HCT116 (cell line): ENCODE data around the gene INPP5D. TPM values are rescaled to one million over a fixed set of nuclear protein-coding genes. Genes with fewer than 3 reads are reported as not detected.

Experiments
- ATAC-seq: fragments of 200-7000 bp; cut with Tn5 transposase; 2 replicates; pipeline ENCODE4 v1.9.1; 2020; ENCODE audit warnings: mild to moderate bottlenecking, moderate library complexity
- BruUV-seq: library from RNA; stranded (reverse); fragments of 400-500 nt; replicated peaks from 2 replicates; lab custom pipeline; 2021; lab: Mats Ljungman, UMichigan
- CTCF ChIA-PET: fragments of 300-600 bp; sonication (Branson Sonifier 250); formaldehyde crosslinking; loops from one replicate; lab custom pipeline; 2021; ENCODE audit warnings: antibody characterized with exemption; lab: Charles Lee
- POLR2A ChIA-PET: fragments of 300-600, 350-600 bp; sonication (Branson Sonifier 250); formaldehyde crosslinking; loops from one replicate; lab custom pipeline; 2021; ENCODE audit warnings: antibody characterized with exemption; lab: Charles Lee
- RAD21 ChIA-PET, 2 experiments: fragments of 300-600 bp; sonication (Branson Sonifier 250); formaldehyde crosslinking; loops; one replicate each; lab custom pipeline; 2023; ENCODE audit warnings: low total read pairs in 2 of 2; ENCODE audit not compliant: uncharacterized antibody in 2 of 2, unreplicated experiment in 2 of 2, low non-redundant PET in 1 of 2; lab: Charles Lee
- DNase-seq: peaks from one replicate; pipeline ENCODE4 v3.0.0-alpha.2; 2010; ENCODE audit warnings: low read depth, low spot score
- H2AFZ ChIP-seq: fragments of 200-600 bp; shearing (Covaris generic), sonication (generic); 2 replicates; pipeline ENCODE4 v1.6.1; 2017; ENCODE audit warnings: low read depth, mixed run types, mixed read lengths, antibody characterized with exemption, low read length; ENCODE audit not compliant: poor library complexity, severe bottlenecking
- H3K27ac ChIP-seq: 2 replicates; pipeline ENCODE4 v1.5.1; 2012; ENCODE audit warnings: low read depth, low read length
- H3K27me3 ChIP-seq: fragments of 200-600 bp; sonication (generic); 2 replicates; pipeline ENCODE4 v1.6.1; 2016; ENCODE audit warnings: mixed run types, low read length, mixed read lengths; ENCODE audit not compliant: insufficient read depth
- H3K36me3 ChIP-seq, 2 experiments: fragments of 200-500 bp in 1 of 2; fragments of 200-600 bp in 1 of 2; sonication (Bioruptor generic) in 1 of 2; sonication (generic) in 1 of 2; 2 replicates each; pipeline versions ENCODE4 v1.5.1 to v1.6.1; 2014 to 2016; ENCODE audit warnings: low read length in 2 of 2, inconsistent platforms in 1 of 2, mixed read lengths in 1 of 2, mixed run types in 1 of 2; ENCODE audit not compliant: insufficient read depth in 2 of 2, control insufficient read depth in 1 of 2
- H3K4me1 ChIP-seq, 2 experiments: fragments of 200-600 bp in 1 of 2; sonication (generic) in 1 of 2; 2 replicates each; pipeline versions ENCODE4 v1.5.1 to v1.6.1; 2012 to 2017; ENCODE audit warnings: low read length in 2 of 2, inconsistent platforms in 1 of 2, mild to moderate bottlenecking in 1 of 2, mixed read lengths in 1 of 2, mixed run types in 1 of 2, moderate library complexity in 1 of 2; ENCODE audit not compliant: insufficient read depth in 2 of 2, control insufficient read depth in 1 of 2
- H3K4me2 ChIP-seq: fragments of 200-600 bp; sonication (generic); 2 replicates; pipeline ENCODE4 v1.6.1; 2017; ENCODE audit warnings: mixed run types, low read length, mixed read lengths
- H3K4me3 ChIP-seq, 2 experiments: fragments of 200-600 bp in 1 of 2; sonication (generic) in 1 of 2; replicated peaks in 1 of 2; 2 replicates each; pipeline ENCODE4 v1.5.1; 2011 to 2016; ENCODE audit warnings: low read length in 2 of 2, control low read depth in 1 of 2, low read depth in 1 of 2, mild to moderate bottlenecking in 1 of 2, mixed read lengths in 1 of 2, mixed run types in 1 of 2
- H3K79me2 ChIP-seq: fragments of 200-600 bp; sonication (generic); 2 replicates; pipeline ENCODE4 v1.6.1; 2017; ENCODE audit warnings: mild to moderate bottlenecking, mixed run types, low read length, moderate library complexity, mixed read lengths; ENCODE audit not compliant: insufficient read depth
- H3K9ac ChIP-seq: fragments of 200-600 bp; sonication (generic); 2 replicates; pipeline ENCODE4 v1.6.1; 2016; ENCODE audit warnings: low read length, mixed read lengths
- H3K9me2 ChIP-seq: fragments of 200-600 bp; sonication (generic), shearing (Covaris generic); 2 replicates; pipeline ENCODE4 v1.6.1; 2017; ENCODE audit warnings: mixed run types, mild to moderate bottlenecking, moderate library complexity; ENCODE audit not compliant: insufficient read depth
- H3K9me3 ChIP-seq, 2 experiments: fragments of 200-500 bp in 1 of 2; fragments of 200-600 bp in 1 of 2; sonication (Bioruptor generic) in 1 of 2; sonication (generic) in 1 of 2; 2 replicates each; pipeline ENCODE4 v1.6.1; 2014 to 2017; ENCODE audit warnings: low read length in 2 of 2, mixed read lengths in 2 of 2, inconsistent platforms in 1 of 2, low read depth in 1 of 2, mild to moderate bottlenecking in 1 of 2, mixed run types in 1 of 2, moderate library complexity in 1 of 2; ENCODE audit not compliant: control insufficient read depth in 1 of 2, insufficient read depth in 1 of 2
- H4K20me1 ChIP-seq: fragments of 200-600 bp; sonication (generic), shearing (Covaris generic); 2 replicates; pipeline ENCODE4 v1.6.1; 2017; ENCODE audit warnings: mixed run types, mild to moderate bottlenecking, moderate library complexity; ENCODE audit not compliant: insufficient read depth
- CBX3 ChIP-seq: IDR thresholded peaks from 2 replicates; pipeline ENCODE4 v1.6.1; 2012; ENCODE audit warnings: low read depth
- CTCF ChIP-seq, 3 experiments: fragments of 200-600 bp in 1 of 3; sonication (generic) in 1 of 3; IDR thresholded peaks in 2 of 3; conservative IDR thresholded peaks in 1 of 3; 2 replicates each; pipeline ENCODE4 v1.5.1; 2012 to 2017; ENCODE audit warnings: low read depth in 2 of 3, low read length in 2 of 3, antibody characterized with exemption in 1 of 3, borderline replicate concordance in 1 of 3, control low read depth in 1 of 3, mild to moderate bottlenecking in 1 of 3, mixed read lengths in 1 of 3, mixed run types in 1 of 3, moderate library complexity in 1 of 3; ENCODE audit not compliant: insufficient read depth in 1 of 3
- EGR1 ChIP-seq: IDR thresholded peaks from 2 replicates; pipeline ENCODE4 v1.6.1; 2012; ENCODE audit warnings: low read depth
- EZH2 ChIP-seq: fragments of 200-600 bp; sonication (generic); IDR thresholded peaks from 2 replicates; pipeline ENCODE4 v1.6.1; 2017; ENCODE audit warnings: antibody characterized with exemption, mixed run types
- FOSL1 ChIP-seq: IDR thresholded peaks from 2 replicates; pipeline ENCODE4 v1.6.1; 2012; ENCODE audit warnings: low read depth
- JUND ChIP-seq: IDR thresholded peaks from 2 replicates; pipeline ENCODE4 v1.6.1; 2012
- MAX ChIP-seq: IDR thresholded peaks from 2 replicates; pipeline ENCODE4 v1.6.1; 2012
- POLR2AphosphoS5 ChIP-seq: IDR thresholded peaks from 2 replicates; pipeline ENCODE4 v1.6.1; 2011; ENCODE audit warnings: mild to moderate bottlenecking, low read depth, low read length, moderate library complexity
- RAD21 ChIP-seq: IDR thresholded peaks from 2 replicates; pipeline ENCODE4 v1.6.1; 2012; ENCODE audit warnings: low read depth, mild to moderate bottlenecking
- REST ChIP-seq: IDR thresholded peaks from 2 replicates; pipeline ENCODE4 v1.6.1; 2012; ENCODE audit warnings: low read depth
- SIN3A ChIP-seq: IDR thresholded peaks from 2 replicates; pipeline ENCODE4 v1.6.1; 2012; ENCODE audit warnings: low read depth
- SRF ChIP-seq: IDR thresholded peaks from 2 replicates; pipeline ENCODE4 v1.6.1; 2012; ENCODE audit warnings: low read depth
- TCF7L2 ChIP-seq: IDR thresholded peaks from 2 replicates; pipeline ENCODE4 v1.7.0; 2011; ENCODE audit warnings: borderline replicate concordance, inconsistent platforms; ENCODE audit not compliant: insufficient read depth, insufficient read length; ENCODE audit errors: extremely low read depth
- intact Hi-C: fragments of 100-400 bp; cut with micrococcal nuclease; formaldehyde crosslinking; loops from 2 replicates; pipeline ENCODE4 v1.10.0; 2022
- total RNA-seq: library from RNA; stranded (reverse); gene quantifications from one replicate; pipeline ENCODE4 v1.2.1, GENCODE V29; 2021; ENCODE audit not compliant: unreplicated experiment
- TF ChIP-seq, protein P1 (sequence below): IDR thresholded peaks from 2 replicates; pipeline ENCODE4 v1.6.1; 2012

The INPP5D gene
- total RNA-seq, 1 experiment from 2014 or later = 1.8 TPM

DNA sequence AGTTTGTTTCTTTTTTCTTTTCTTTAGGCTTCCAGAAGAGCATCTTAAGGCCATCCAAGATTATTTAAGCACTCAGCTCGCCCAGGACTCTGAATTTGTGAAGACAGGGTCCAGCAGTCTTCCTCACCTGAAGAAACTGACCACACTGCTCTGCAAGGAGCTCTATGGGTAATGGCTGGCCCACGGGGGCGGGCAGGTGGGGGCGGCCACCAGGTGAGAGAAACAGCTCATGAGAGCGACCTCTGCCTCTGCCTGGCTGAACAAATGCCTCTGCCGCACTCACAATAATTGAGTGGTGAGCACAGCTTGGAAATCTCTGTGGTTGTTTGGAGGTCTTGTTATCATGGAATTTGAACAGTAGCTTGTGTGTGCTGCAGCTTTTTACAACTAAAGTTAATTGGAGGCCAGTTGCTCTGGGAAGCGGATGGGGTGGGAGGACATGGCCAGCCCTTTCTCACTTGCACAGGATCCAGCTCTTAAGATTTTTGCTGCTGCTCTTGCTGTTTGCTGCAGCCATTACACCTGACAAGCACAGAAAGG, 70.4 kb downstream of the INPP5D start:
- Histone ChIP-seq H3K4me3 (no peak overlapping the region), H3K4me1 (peaks cover 0 to 15% of the 10 kb centered on the region in 2 experiments; a peak in 2 of 4 replicates), H3K9me2 (no peaks in the 10 kb centered on the region), H2AFZ (no peak overlapping the region), H3K4me2 (no peak overlapping the region), H3K36me3 (no peaks in the 10 kb centered on the region), H3K9me3 (no peaks in the 10 kb centered on the region), H3K27ac (no peak overlapping the region), H4K20me1 (no peaks in the 10 kb centered on the region), H3K79me2 (no peaks in the 10 kb centered on the region), H3K27me3 (no peaks in the 10 kb centered on the region), H3K9ac (no peak overlapping the region)
- BruUV-seq = no TSS peak
- no peak for ATAC-seq
- DNase-seq = no peak
- ChIA-PET RAD21 (no interaction called here), CTCF (interaction anchor here (2.0 kb wide), 1 partner anchor 8 kb away, joined by 11 read pairs; no protein-coding TSS in a partner anchor), POLR2A (no interaction called here)
- intact Hi-C loops = no loop called here
- TF ChIP-seq EZH2 (no peak), CBX3 (no peak), RAD21 (no peak), CTCF (IDR thresholded peaks at IDR 0.05 in 2 of 3, conservative IDR thresholded peaks at IDR 0.05 in 1 of 3; ENCODE audit: borderline replicate concordance in 1 of 3, insufficient read depth in 1 of 3, low read depth in 2 of 3, low read length in 2 of 3) (no peak), MAX (no peak), SIN3A (no peak), POLR2AphosphoS5 (no peak), JUND (no peak), TCF7L2 (no peak), SRF (no peak), EGR1 (no peak), REST (no peak), FOSL1 (no peak)
- TF ChIP-seq, protein P1, sequence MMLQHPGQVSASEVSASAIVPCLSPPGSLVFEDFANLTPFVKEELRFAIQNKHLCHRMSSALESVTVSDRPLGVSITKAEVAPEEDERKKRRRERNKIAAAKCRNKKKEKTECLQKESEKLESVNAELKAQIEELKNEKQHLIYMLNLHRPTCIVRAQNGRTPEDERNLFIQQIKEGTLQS = no peak
